ENCODE results near the gene ADGRG6. TPM values are rescaled to one million over a fixed set of nuclear protein-coding genes. Genes with fewer than 3 reads are reported as not detected.

ADGRG6 gene
- total RNA-seq, 3 donors from 2014 or later = 8.2 to 29.6 (median 28.5) TPM

- Histone ChIP-seq H3K4me1 (peaks cover 0 to 7% of the 10 kb centered on the region in 2 donors), H3K27me3 (no peaks in the 10 kb centered on the region), H3K27ac (no peak overlapping the region), H3K4me3 (no peak overlapping the region), H3K36me3 (no peaks in the 10 kb centered on the region), H3K9me3 (no peaks in the 10 kb centered on the region)
- no peak for DNase-seq (ENCODE audit: low spot score in 2 of 2)
- intact Hi-C loops (cut with DNase I; ENCODE audit: low total_unique reads) = no loop called here
- TF ChIP-seq CTCF (IDR thresholded peaks at IDR 0.05) (no peak), POLR2AphosphoS5 (IDR thresholded peaks at IDR 0.05) (no peak), POLR2A (IDR thresholded peaks at IDR 0.05) (no peak)
Measured at GRCh38 chr6:142376800-142377496, 75.1 kb downstream of the ADGRG6 start.

GRCh38 chr6:142377497-142377848, 75.7 kb downstream of the ADGRG6 start:
- Histone ChIP-seq H3K27me3 (no peaks in the 10 kb centered on the region), H3K27ac (no peak overlapping the region), H3K36me3 (no peaks in the 10 kb centered on the region), H3K4me3 (no peak overlapping the region), H3K9me3 (no peaks in the 10 kb centered on the region), H3K4me1 (peaks cover 0 to 7% of the 10 kb centered on the region in 2 donors)
- intact Hi-C loops (cut with DNase I; ENCODE audit: low total_unique reads) = no loop called here
- no peak for DNase-seq (ENCODE audit: low spot score in 2 of 2)
- no peak for TF ChIP-seq POLR2AphosphoS5 (IDR thresholded peaks at IDR 0.05)
- TF ChIP-seq POLR2A (IDR thresholded peaks at IDR 0.05) = no peak
- TF ChIP-seq CTCF (IDR thresholded peaks at IDR 0.05) = no peak

GRCh38 chr6:142378138-142378875, 76.5 kb downstream of the ADGRG6 start:
- Histone ChIP-seq H3K4me1 (peaks cover 0 to 7% of the 10 kb centered on the region in 2 donors), H3K27ac (no peak overlapping the region)

GRCh38 chr6:142380626-142381025, 78.8 kb downstream of the ADGRG6 start:
- Histone ChIP-seq H3K4me3 (no peak overlapping the region), H3K9me3 (no peaks in the 10 kb centered on the region), H3K27me3 (no peaks in the 10 kb centered on the region), H3K27ac (no peak overlapping the region), H3K36me3 (no peaks in the 10 kb centered on the region), H3K4me1 (peaks cover 0 to 7% of the 10 kb centered on the region in 2 donors)
- intact Hi-C loops (cut with DNase I; ENCODE audit: low total_unique reads) = no loop called here
- TF ChIP-seq POLR2AphosphoS5 (IDR thresholded peaks at IDR 0.05) (no peak), CTCF (IDR thresholded peaks at IDR 0.05) (no peak)
- no peak for DNase-seq (ENCODE audit: low spot score in 2 of 2)

More at GRCh38 chr6:142378138-142378875, 76.5 kb downstream of the ADGRG6 start:
- TF ChIP-seq POLR2A (IDR thresholded peaks at IDR 0.05) (no peak), POLR2AphosphoS5 (IDR thresholded peaks at IDR 0.05) (no peak), CTCF (IDR thresholded peaks at IDR 0.05) (no peak)
- Histone ChIP-seq H3K27me3 (no peaks in the 10 kb centered on the region), H3K9me3 (no peaks in the 10 kb centered on the region), H3K4me3 (no peak overlapping the region), H3K36me3 (no peaks in the 10 kb centered on the region)
- DNase-seq (ENCODE audit: low spot score in 2 of 2) = no peak
- intact Hi-C loops (cut with DNase I; ENCODE audit: low total_unique reads) = no loop called here

- Histone ChIP-seq H3K27me3 (no peaks in the 10 kb centered on the region), H3K9me3 (no peaks in the 10 kb centered on the region), H3K36me3 (no peaks in the 10 kb centered on the region), H3K4me1 (peaks cover 0 to 7% of the 10 kb centered on the region in 2 donors), H3K27ac (no peak overlapping the region), H3K4me3 (no peak overlapping the region)
- DNase-seq (ENCODE audit: low spot score in 2 of 2) = no peak
- TF ChIP-seq POLR2A (IDR thresholded peaks at IDR 0.05) = no peak
- no peak for TF ChIP-seq POLR2AphosphoS5 (IDR thresholded peaks at IDR 0.05)
- intact Hi-C loops (cut with DNase I; ENCODE audit: low total_unique reads) = no loop called here
Measured at GRCh38 chr6:142381181-142381580, 79.4 kb downstream of the ADGRG6 start.

Data from breast epithelium (tissue), 4 donors.